NCI-H1092 treated with DMSO at 0.1 percent for 48 hours (cell line): ENCODE data around the gene JADE2.

Experiments used
- DNase-seq: peaks from one replicate; lab custom pipeline; 2025; lab: John Stamatoyannopoulos, UW

The JADE2 gene

GRCh38 chr5:134530301-134531077 lies 5.0 kb downstream of the JADE2 start:
- DNase-seq = no peak

GRCh38 chr5:134533115-134533815 lies 7.8 kb downstream of the JADE2 start:
- DNase-seq = no peak

- DNase-seq = no peak
Observed at GRCh38 chr5:134534058-134534725, 8.7 kb downstream of the JADE2 start.

- DNase-seq = no peak
Observed at GRCh38 chr5:134534726-134535110, 9.2 kb downstream of the JADE2 start.

- DNase-seq = no peak
Observed at GRCh38 chr5:134536876-134537275, 11.4 kb downstream of the JADE2 start.

- DNase-seq = no peak
Observed at GRCh38 chr5:134537297-134537696, 11.8 kb downstream of the JADE2 start.

- DNase-seq = no peak
Observed at GRCh38 chr5:134538296-134538695, 12.8 kb downstream of the JADE2 start.

- DNase-seq = no peak
Observed at GRCh38 chr5:134539732-134540131, 14.3 kb downstream of the JADE2 start.

- peak; percentile 15 for DNase-seq
Observed at GRCh38 chr5:134540747-134541733, 15.6 kb downstream of the JADE2 start.

- no peak for DNase-seq
Observed at GRCh38 chr5:134541736-134542376, 16.4 kb downstream of the JADE2 start.

- no peak for DNase-seq
Observed at GRCh38 chr5:134543820-134544614, 18.5 kb downstream of the JADE2 start.

GRCh38 chr5:134545070-134545868 lies 19.8 kb downstream of the JADE2 start:
- no peak for DNase-seq

GRCh38 chr5:134547066-134547465 lies 21.6 kb downstream of the JADE2 start:
- DNase-seq = no peak

GRCh38 chr5:134547579-134547978 lies 22.1 kb downstream of the JADE2 start:
- DNase-seq = no peak

GRCh38 chr5:134547999-134548658 lies 22.7 kb downstream of the JADE2 start:
- no peak for DNase-seq

- no peak for DNase-seq
Observed at GRCh38 chr5:134549714-134550113, 24.2 kb downstream of the JADE2 start.

- no peak for DNase-seq
Observed at GRCh38 chr5:134550271-134551214, 25.1 kb downstream of the JADE2 start.

GRCh38 chr5:134551901-134552300 lies 26.4 kb downstream of the JADE2 start:
- no peak for DNase-seq
